Stomach (tissue), 9 donors: ENCODE results near the gene SMIM22. TPM values are rescaled to one million over a fixed set of nuclear protein-coding genes. Genes with fewer than 3 reads are reported as not detected.

Experiments used
- DNase-seq, 2 donors: peaks; one replicate each; pipeline versions ENCODE4 v3.0.0 to v3.0.0-alpha.2; 2013 to 2019
- H3K27ac ChIP-seq, 5 donors: fragments of 200-600 bp in 4 of 5; sonication (generic) in 4 of 5; one replicate each; pipeline ENCODE4 v1.5.1; 2013 to 2019; ENCODE audit warnings: mild to moderate bottlenecking in 1 of 5, moderate library complexity in 1 of 5
- H3K27me3 ChIP-seq, 3 donors: fragments of 200-600 bp; sonication (generic); one replicate each; pipeline ENCODE4 v1.5.1; 2017 to 2019; ENCODE audit warnings: mixed run types in 1 of 3
- H3K36me3 ChIP-seq, 4 donors: fragments of 200-600 bp; sonication (generic); 1 replicate in 3 of 4; 2 replicates in 1 of 4; pipeline ENCODE4 v1.5.1; 2016 to 2019
- H3K4me1 ChIP-seq, 4 donors: fragments of 200-600 bp; sonication (generic); one replicate each; pipeline ENCODE4 v1.5.1; 2016 to 2019
- H3K4me3 ChIP-seq, 4 donors: fragments of 200-600 bp; sonication (generic) in 3 of 4; one replicate each; pipeline ENCODE4 v1.5.1; 2016 to 2019; ENCODE audit warnings: mild to moderate bottlenecking in 1 of 4
- H3K9me3 ChIP-seq, 4 donors: fragments of 200-600 bp; sonication (generic); one replicate each; pipeline ENCODE4 v1.5.1; 2016 to 2019
- EP300 ChIP-seq: sonication (generic); formaldehyde crosslinking; IDR thresholded peaks from one replicate; pipeline ENCODE4 v1.6.1; 2017; ENCODE audit warnings: antibody characterized with exemption
- POLR2A ChIP-seq, 4 donors: fragments of 450-650 bp; IDR thresholded peaks; one replicate each; pipeline ENCODE4 v1.6.1; 2016; ENCODE audit warnings: antibody characterized with exemption in 4 of 4, control low read depth in 2 of 4, mild to moderate bottlenecking in 1 of 4, moderate library complexity in 1 of 4
- POLR2AphosphoS5 ChIP-seq, 3 donors: sonication (generic); formaldehyde crosslinking; IDR thresholded peaks; one replicate each; pipeline ENCODE4 v1.6.1; 2016; ENCODE audit warnings: antibody characterized with exemption in 3 of 3
- WGBS, 5 donors: extraction: QIAGEN DNeasy Blood & Tissue Kit in 3 of 5; methylation state at CpG; one replicate each; pipeline versions ENCODE4 v1.1.5 to v1.1.7; 2013 to 2018; 5-methylcytosine and 5-hydroxymethylcytosine counted together
- intact Hi-C: fragments of 100-400 bp; cut with DNase I; formaldehyde crosslinking; loops from one replicate; pipeline ENCODE4 v1.15.1; 2023; ENCODE audit warnings: low total_unique reads
- polyA plus RNA-seq, 3 donors: library from polyadenylated mRNA; stranded (reverse); fragments of 200-250 nt; gene quantifications; one replicate each; pipeline ENCODE4 v1.2.3, GENCODE V29; 2013
- total RNA-seq, 5 donors: library from RNA; depleted of rRNA; stranded (reverse); fragments of >200 nt; gene quantifications; one replicate each; pipeline versions ENCODE4 v1.1.0 to v1.2.3, GENCODE V29; 2014 to 2016
- TF ChIP-seq, protein P1 (sequence below), 7 experiments: fragments of 450-650 bp in 4 of 7; fragments of 200-600 bp in 3 of 7; sonication (generic) in 3 of 7; IDR thresholded peaks; one replicate each; pipeline ENCODE4 v1.5.1; 2016 to 2019; ENCODE audit warnings: antibody characterized with exemption in 7 of 7, control low read depth in 2 of 7, mild to moderate bottlenecking in 1 of 7
- donor health status: healthy with polysubstance abuse.
- donor health status: Bipolar disorder and iron deficiency.
- donor health status: healthy.

SMIM22 gene
- total and polyA plus RNA-seq, 8 donors: 20.5 to 1,027 (median 391) TPM

DNA sequence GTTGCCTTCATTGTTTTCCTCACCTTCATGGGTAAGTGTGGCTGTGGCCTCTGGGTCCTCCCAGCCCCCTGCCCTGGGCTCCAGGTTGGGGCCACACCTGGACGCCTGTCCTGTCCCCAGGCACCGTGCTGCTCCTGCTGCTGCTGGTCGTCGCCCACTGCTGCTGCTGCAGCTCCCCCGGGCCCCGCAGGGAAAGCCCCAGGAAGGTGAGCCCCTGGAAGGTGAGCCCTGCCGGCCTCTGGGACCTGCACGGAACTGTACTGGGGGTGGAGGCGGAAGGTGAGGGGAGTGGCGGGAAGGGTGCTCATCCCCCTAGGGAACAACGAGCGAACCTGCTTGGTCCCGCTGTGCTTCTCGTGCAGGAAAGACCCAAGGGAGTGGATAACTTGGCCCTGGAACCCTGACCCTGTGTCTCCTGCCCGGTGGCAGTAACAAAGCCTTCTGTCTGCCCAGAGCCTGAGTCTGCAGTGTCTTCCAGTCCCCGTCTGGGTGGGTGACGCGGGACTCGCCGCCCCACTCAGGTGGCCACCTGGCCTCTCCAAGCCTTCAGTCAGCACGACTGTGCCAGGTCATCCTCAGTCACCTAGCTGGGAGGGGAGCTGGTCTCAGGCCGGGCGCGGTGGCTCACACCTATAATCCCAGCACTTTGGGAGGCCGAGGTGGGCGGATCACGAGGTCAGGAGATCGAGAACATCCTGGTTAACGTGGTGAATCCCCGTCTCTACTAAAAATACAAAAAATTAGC lies 831 bp downstream of the SMIM22 start:
- H3K27ac ChIP-seq: peak overlapping the region; percentile 66 to 90 (median 80)
- TF ChIP-seq POLR2A (IDR thresholded peaks at IDR 0.05): no peak
- TF ChIP-seq, protein P1, sequence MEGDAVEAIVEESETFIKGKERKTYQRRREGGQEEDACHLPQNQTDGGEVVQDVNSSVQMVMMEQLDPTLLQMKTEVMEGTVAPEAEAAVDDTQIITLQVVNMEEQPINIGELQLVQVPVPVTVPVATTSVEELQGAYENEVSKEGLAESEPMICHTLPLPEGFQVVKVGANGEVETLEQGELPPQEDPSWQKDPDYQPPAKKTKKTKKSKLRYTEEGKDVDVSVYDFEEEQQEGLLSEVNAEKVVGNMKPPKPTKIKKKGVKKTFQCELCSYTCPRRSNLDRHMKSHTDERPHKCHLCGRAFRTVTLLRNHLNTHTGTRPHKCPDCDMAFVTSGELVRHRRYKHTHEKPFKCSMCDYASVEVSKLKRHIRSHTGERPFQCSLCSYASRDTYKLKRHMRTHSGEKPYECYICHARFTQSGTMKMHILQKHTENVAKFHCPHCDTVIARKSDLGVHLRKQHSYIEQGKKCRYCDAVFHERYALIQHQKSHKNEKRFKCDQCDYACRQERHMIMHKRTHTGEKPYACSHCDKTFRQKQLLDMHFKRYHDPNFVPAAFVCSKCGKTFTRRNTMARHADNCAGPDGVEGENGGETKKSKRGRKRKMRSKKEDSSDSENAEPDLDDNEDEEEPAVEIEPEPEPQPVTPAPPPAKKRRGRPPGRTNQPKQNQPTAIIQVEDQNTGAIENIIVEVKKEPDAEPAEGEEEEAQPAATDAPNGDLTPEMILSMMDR (IDR thresholded peaks at IDR 0.05): no peak
- TF ChIP-seq POLR2AphosphoS5 (IDR thresholded peaks at IDR 0.05): no peak
- no peak for TF ChIP-seq EP300
- peaks cover 18 to 29% (median 23%) of the 10 kb centered on the region in 4 donors for H3K4me1 ChIP-seq
- no peaks in the 10 kb centered on the region for H3K27me3 ChIP-seq
- peaks cover 4 to 38% (median 29%) of the 10 kb centered on the region in 4 donors for H3K36me3 ChIP-seq
- intact Hi-C loops: no loop called here
- DNase-seq: no peak
- peak overlapping the region; percentile 37 to 60 (median 42) for H3K4me3 ChIP-seq
- 45 to 70% (median 65%) methylated on average over 19 to 30 of the region's 30 CpGs for WGBS, 5 donors
- no peaks in the 10 kb centered on the region for H3K9me3 ChIP-seq

DNA sequence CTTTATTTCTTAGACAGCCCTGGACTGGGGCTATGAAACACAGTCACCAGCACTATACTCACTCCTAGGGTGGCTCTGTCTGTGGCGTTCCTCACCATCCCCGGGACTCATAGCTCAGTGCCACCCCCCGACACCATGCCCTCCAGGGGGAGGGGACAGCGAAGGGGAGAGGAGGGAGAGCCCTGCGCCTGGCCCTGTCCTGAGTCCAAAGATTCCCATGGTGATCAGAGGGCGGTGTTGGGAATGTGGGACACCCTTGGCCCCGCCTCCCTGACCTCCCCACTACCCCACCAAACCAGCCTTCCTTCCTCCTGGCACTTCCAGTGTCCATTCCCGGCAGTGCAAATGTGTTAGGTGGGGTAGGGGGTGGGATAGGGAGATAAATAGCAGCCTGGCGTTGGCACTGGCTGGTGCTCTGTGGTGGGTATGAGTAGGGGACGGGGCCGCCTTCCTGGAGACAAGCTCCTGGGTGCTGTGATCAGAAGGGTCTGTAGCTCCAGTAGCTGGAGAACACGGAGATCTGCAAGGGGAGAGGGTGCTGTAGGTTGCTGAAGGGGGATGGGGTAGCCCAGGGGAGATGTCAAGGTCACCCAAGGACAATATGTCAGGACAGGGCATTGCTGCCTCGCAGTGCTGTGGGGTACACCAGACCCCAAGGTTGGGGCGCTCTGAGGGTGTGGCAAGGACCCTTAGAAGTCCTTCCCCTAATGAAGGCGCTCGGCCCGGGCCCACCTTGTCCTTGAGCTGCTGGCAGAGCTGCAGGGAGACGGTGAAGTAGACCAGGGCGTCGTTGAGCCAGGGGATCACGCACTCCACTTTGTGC lies 2.0 kb downstream of the SMIM22 start:
- intact Hi-C loops: no loop called here
- DNase-seq: no peak
- H3K27ac ChIP-seq: peak overlapping the region in 2 of 5 donors; percentile 7 to 90
- H3K36me3 ChIP-seq: peaks cover 4 to 38% (median 29%) of the 10 kb centered on the region in 4 donors
- no peaks in the 10 kb centered on the region for H3K27me3 ChIP-seq
- peak overlapping the region in 1 of 4 donors; percentile 60 for H3K4me3 ChIP-seq
- no peaks in the 10 kb centered on the region for H3K9me3 ChIP-seq
- peaks cover 27 to 40% (median 34%) of the 10 kb centered on the region in 4 donors for H3K4me1 ChIP-seq
- WGBS, 5 donors: 75 to 85% (median 76%) methylated on average over 19 to 21 of the region's 21 CpGs
- TF ChIP-seq POLR2A (IDR thresholded peaks at IDR 0.05): no peak
- TF ChIP-seq, protein P1 (IDR thresholded peaks at IDR 0.05): peak in 1 of 7 experiments; percentile 2

DNA sequence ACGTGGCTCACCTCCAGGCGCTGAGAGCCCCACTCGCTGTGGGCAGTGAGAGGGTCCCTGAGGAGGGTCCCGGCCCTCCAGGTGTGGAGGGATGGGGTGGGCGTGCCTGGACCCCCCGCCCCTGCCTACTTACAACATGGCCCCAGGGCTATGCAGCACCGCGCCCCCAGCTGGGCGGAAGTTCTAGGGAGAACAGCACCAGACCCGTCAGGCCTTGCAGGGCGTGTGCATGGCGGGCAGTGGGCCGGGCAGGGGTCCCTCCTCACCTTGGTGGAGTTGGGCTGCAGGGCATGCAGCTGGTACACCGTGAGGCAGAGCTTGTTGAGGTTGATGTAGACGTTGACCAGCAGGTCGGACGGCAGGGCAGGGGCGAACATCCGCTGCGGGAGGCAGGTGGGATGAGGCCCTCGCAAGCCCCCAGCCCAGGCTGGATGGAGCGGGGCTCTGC lies 2.7 kb downstream of the SMIM22 start:
- Histone ChIP-seq H3K9me3 (no peaks in the 10 kb centered on the region), H3K4me3 (no peak overlapping the region), H3K27me3 (no peaks in the 10 kb centered on the region), H3K4me1 (peaks cover 27 to 40% (median 34%) of the 10 kb centered on the region in 4 donors), H3K36me3 (peaks cover 4 to 38% (median 29%) of the 10 kb centered on the region in 4 donors), H3K27ac (peak overlapping the region in 1 of 5 donors; percentile 90)
- TF ChIP-seq POLR2AphosphoS5 (IDR thresholded peaks at IDR 0.05) (no peak), POLR2A (IDR thresholded peaks at IDR 0.05) (no peak), EP300 (no peak)
- TF ChIP-seq, protein P1 (IDR thresholded peaks at IDR 0.05): no peak
- 88 to 96% (median 92%) methylated on average over 11 to 22 of the region's 22 CpGs for WGBS, 5 donors
- intact Hi-C loops: no loop called here
- no peak for DNase-seq

DNA sequence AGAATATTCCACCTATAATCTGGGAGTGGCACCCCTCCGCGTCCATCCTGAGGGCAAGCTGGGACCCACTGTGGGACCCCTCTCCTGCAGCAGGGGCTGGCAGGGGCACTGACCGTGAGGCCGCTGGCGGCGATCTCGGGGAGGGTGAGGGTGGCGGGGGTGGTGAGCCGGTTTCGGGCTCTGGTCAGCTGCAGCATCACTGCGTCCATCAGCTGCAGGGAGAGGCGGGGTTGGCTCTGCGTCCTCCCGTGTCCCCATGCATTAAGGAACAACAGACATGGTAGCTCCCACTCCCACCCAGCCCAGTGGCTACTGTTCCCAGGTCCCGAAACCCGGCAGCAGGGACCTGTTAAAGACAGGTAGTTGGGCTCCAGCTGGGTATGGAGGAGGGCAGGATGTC lies 3.3 kb downstream of the SMIM22 start:
- TF ChIP-seq, protein P1 (IDR thresholded peaks at IDR 0.05): no peak
- TF ChIP-seq POLR2A (IDR thresholded peaks at IDR 0.05): no peak
- no peak for TF ChIP-seq EP300
- no peak for TF ChIP-seq POLR2AphosphoS5 (IDR thresholded peaks at IDR 0.05)
- H3K36me3 ChIP-seq: peaks cover 4 to 38% (median 29%) of the 10 kb centered on the region in 4 donors
- H3K4me3 ChIP-seq: no peak overlapping the region
- DNase-seq: no peak
- intact Hi-C loops: no loop called here
- WGBS, 5 donors: 84 to 94% (median 91%) methylated on average over 16 of the region's 16 CpGs
- no peaks in the 10 kb centered on the region for H3K9me3 ChIP-seq
- no peaks in the 10 kb centered on the region for H3K27me3 ChIP-seq
- peaks cover 32 to 46% (median 40%) of the 10 kb centered on the region in 4 donors for H3K4me1 ChIP-seq
- no peak overlapping the region for H3K27ac ChIP-seq
